GM19463 (cell line): ENCODE measurements around the gene TMEM219.

Experiments used
- ATAC-seq: cut with Tn5 transposase; IDR thresholded peaks from one replicate; pipeline ENCODE4 v1.9.1; 2021; ENCODE audit warnings: mild to moderate bottlenecking, moderate library complexity; ENCODE audit not compliant: unreplicated experiment

TMEM219 gene

DNA sequence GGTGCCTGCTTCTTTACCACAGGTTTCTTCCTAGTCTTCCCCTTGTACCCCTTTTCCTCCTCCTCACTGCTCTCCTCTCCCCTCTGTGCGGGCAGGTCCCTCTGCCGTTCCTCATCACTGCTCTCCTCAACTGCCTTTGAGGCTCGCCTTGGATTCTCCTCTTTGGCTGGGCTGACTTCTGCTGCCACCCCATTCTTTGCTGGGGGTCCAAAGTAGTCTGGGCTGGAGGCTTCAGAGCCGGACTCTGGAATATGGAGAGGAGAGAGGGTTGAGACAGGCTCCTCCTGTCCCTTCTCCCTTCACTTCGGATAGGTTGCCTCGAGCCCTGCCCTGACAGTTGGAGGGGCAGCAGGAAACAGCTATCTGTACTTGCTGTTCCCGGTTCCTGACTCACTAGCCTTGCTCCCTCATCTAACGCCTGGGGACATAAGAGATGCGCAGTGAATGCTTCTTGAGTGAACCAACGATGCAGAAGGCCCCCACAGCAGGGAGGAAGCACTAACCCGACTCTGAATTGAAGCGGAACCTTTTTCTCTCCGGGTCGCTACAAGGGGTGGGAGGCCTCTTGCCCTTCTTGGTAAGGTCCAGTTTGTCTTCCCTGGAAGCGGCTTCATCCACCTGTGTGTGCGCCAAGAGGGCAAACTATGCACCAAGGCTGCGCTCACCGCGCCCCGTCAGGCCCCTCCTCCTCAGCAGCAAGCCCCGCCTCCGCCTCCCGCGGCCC, 32.9 kb downstream of the TMEM219 start:
- peak; percentile 29 for ATAC-seq

DNA sequence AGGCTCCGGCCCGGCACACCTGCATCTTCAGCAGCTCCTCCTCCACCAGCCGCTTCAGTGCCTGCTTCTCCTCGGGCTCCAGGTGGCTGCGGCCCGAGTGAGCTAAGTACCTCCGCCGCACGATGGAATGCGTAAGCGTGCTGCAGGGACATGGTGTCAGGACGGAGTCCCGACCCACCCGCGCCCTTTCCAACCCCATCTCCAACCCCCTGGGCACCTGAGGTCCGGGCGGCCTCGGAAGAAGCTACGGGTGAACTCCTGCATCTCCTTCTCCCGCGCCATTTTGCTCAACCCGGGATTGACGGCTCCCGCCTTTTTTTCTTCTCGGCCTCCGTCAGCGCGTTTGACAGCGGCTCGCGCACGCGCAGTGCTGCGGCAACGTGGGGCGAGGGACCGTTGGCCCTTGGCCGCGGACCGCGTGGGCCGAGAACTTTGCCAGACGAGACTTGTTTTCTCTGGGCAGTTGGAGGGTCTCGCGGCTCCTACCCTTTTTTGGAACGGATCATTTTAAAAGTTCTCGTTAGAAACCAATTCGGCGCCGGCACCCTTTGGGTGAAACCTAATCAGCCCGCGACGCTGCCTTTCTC, 33.5 kb downstream of the TMEM219 start, which contains the start of gene HIRIP3:
Gene HIRIP3 (minus strand): TSS at position 294 of the 587 bp plus-strand sequence. CDS start 12 bp downstream, at position 282.
- ATAC-seq, result peak; percentile 37

DNA sequence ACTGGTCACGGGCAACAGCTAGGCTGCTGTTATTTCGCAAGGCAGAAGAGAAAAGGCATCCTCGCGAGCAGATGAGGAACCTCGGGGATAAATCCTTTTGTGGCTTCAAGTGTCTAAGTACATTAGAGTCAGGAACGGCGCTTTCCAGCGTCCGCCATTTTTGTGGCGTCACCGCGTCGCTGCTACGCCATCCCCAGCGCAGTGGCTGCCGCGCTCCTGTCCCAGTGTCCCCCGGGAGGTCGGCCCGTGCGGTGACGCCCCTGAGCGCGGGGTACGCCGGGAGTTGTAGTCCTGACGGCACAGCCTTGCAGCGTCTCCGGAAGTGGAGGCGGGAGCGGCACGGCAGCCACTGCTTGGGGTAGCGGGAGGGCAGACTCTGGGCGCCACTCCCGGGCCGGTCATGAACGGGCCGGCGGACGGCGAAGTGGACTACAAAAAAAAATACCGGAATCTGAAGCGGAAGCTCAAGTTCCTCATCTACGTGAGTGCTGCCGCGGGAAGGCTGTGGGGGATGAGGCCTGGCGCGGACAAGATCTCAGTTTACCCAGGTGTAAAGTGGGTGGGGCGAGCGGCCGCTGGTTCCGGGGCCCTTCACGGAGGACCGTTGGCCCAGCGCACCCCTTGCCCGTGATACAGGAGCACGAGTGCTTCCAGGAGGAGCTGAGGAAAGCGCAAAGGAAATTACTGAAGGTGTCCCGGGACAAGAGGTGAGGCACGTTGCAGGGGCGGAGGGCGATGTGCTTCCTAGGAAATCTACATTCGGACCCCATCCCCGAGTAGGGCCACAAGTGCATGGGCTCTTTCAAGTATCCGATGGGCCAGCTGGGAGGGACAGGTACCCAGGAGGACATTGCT, 34.3 kb downstream of the TMEM219 start, which contains the start of gene INO80E:
Gene INO80E (plus strand): TSS at position 331 of the 855 bp plus-strand sequence. CDS start 70 bp downstream, at position 401.
- ATAC-seq, result peak; percentile 94

DNA sequence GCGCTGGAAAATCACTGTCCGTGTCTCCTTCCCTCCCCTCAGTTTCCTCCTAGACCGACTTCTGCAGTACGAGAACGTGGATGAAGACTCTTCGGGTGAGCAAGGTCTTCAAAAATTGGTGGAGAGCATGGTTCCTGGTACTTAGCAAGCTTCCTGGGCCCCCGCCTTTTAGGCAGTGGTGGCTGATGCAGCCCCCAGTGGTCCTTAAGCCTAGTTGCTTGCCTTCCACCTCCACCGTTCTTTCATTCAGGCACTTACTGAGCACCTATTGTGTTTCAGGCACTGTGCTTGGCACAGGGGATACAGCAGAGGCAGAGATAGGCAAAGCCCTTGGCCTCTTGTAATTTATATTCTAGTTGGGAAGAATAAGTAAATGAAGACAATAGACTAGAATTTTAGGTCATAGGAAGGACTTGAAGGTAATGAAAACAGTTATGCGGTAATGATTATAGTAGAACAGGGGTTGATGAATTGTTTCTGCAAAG, 34.9 kb downstream of the TMEM219 start:
- ATAC-seq, result no peak

DNA sequence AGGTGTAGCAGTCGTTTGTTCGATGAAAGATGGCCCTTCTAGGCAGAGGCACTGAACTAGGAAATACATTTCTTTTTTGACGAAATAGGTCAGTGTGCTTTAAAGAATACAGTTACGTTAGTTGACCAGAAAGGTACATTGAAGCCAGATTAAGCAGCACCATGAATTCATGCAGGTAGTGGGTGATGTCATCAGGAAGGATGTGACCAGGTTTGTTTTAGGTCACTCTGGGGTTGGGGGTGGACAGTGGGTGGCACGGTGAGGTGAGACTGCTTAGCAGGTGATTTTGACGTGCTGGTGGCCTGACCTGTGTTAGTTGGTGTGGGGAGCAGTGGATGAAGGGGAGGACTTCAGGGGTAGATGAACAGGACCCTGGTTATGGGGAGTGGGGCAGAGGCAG, 37.7 kb downstream of the TMEM219 start:
- ATAC-seq, result no peak

DNA sequence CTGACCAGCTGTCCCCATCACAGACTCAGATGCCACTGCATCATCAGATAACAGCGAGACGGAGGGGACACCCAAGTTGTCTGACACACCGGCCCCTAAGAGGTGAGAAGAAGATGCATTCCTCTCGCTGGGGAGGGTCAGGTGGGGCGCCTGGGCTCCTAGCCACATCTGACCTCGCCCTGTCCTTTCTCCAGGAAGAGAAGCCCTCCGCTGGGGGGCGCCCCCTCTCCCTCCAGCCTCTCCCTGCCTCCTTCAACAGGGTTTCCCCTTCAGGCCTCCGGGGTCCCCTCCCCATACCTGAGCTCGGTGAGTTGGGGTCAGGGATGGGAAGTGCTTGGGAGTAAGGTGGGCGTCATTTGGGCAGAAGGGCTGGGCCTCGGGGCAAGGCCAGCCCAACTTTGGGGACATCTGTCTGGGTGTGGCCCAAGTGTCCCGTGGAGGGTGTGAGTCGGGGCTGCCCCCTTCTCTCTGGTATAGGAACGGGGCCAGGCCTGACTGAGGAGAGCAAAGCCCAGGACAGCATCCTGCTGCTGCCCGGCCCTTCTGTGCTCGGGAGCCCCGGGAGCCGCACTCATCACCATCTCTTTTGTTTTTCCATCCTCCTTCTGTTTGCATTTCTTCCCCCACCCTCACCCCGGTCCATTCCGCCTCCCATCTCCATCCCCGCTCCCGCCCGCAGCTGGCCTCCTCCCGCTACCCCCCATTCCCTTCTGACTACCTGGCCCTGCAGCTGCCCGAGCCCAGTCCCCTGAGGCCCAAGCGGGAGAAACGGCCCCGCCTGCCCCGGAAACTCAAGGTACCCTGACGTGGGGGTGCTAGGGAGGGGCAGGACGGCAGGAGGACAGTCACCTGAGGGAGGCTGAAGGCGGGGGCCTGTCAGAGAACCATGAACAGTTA, 39.1 kb downstream of the TMEM219 start:
- ATAC-seq, result no peak

DNA sequence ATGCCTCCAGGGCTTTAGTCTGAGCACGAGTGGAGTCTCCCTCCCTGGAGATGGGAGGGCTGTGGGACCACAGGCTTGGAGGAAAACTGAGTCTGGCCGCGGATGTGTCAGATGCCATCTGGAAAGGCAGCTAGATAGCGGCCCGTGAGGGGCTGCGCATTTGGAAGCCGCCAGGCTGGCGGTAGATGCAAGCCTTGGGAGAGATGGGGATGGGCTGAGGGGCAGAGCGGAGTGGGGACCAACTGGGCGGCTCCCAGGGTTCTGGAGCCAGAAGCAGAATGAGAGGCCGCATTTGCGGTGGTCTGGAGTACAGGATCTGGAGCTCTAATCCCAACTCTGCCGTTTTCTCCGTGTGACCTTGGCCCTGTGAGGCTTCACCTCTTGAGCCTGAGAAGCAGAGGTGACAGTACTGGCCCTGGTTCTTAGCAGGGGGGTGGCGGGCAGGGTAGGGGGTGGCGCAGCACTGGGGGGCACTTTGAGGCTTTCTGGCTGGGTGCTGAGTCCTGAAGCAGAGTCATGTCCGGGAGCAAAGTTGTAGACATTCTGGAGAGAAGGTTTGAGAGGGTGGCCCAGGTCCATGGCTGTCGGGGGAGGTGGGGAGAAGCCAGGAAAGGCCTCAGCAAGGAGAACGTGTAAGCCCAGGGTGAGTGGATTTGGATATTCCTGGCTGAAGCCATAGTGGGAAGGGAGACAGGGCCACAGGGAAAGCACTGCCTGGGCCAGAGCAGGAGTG, 40.9 kb downstream of the TMEM219 start:
- ATAC-seq, result no peak

DNA sequence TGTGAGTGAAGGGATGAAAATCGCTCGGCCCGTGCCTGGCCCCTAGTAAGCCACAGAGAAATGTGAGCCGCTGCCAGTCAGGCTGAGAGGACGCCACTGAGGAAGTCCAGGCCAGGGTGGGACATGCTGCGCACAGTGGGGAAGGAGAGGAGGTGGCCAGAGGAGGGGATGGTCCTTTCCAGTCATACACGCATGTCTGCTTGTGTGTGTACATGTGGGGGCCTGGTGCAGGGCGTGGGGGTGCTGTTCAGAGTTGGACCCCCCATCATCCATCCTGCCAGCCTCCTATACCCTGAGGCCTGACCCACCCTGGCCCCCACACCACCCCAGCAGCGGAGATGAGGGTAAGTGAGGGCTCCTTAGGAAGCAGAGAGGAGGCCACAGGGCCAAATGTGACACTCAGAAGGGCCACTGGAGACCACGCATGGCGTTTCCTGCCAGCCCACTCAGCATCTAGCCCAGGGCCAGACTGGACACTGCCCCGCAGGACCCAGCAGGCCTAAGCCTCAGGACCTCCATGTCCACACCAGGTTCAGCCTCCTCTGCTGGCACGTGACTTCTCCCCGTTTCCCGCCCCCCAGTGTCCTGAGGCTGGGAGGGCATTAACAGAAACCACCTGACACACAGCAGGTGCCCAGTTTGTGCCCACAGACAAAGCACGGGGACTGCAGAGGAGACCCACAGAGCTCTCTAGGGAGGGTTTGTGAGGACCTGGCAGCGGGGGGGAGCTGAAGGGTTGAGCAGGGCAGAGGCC, 42.0 kb downstream of the TMEM219 start:
- ATAC-seq, result no peak

DNA sequence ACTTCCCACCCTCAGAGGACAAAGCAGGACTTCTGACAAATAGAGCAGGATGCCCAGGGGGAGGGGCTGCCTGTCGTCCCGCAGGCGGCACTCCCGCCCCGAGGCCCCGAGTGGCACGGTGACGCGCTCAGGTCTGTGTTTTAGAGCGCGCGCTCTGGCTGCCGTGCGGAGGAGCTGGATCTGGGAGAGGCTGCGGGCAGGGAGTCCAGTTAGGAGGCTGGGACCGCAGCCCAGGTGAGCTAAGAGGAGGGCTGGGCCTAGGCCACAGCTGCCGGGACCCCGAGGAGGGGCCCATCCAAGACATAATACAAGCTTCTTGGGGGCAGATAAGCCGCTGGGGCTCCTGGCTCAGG, 42.5 kb downstream of the TMEM219 start:
- no peak for ATAC-seq

DNA sequence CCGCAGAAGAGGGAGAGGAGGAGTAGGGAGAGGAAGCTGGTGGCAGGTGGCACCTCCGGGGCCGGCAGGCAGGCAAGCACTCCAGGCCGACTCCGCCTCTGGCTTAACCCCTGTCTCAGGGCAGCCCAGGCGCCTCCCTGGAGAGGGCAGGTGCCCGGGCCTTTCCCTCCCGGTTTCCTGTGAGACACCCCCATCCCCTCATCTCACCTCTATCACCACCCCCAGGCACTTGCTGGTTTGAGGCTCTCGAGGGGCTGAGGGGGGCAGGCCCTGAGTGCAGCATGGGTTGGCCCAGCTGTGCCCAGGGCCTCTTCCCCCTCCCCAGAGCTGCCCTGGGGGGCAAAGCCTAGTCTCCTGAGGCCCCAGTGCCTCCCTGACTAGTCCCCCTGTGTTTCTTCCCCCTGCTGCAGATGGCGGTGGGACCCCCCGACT, 42.9 kb downstream of the TMEM219 start:
- ATAC-seq, result no peak

DNA sequence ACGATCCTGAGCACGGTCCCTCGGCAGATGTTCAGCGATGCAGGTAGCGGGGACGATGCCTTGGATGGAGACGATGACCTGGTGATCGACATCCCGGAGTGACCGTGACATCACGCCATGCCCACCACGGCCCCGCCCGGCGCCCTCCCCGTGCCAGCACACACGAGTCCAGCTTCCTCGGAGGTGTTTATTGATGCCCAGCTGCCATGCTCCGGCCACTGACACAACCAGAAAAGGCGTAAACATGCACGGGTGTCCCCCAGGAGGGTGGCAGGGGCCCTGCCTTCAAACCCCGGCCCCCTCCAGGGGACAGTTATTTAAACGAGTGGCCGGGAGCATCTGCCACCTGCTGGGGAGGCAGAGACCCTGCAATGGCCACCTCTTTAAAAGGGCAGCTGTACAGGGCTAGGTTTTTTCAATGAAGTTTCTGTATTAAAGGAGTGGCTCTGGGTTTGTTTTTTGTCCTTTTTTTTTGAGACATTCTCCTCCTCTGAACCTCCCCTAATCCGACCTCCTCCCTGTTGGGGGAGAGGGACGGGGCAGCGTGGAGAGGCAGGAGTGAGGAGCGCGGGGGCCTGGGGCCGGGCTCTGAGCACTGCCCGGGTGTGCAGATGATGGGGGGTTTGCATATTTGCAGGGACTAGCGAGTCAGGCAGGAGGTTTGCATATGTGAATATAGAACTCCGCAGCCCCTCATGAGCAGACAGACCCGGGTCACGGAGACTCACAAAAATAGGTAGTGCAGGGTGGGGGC, 43.6 kb downstream of the TMEM219 start:
- no peak for ATAC-seq

DNA sequence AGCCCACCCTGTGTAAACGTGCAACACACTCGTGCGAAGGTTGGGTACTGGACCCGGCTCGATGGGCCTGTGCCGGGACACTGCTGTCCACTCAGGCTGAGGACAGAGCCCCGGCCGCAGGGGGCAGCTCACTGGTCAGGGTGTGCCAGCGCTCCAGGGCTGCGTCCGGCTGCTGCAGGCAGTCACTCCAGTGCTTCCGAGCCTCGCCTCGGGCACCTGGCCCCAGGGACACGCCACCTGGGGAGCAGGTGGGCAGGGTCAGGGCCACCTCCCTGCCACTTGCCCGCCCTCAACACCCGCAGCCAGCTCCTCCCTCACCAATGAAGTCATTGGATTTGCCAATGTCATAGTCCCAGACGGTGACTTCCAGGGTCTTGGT, 44.2 kb downstream of the TMEM219 start:
- ATAC-seq, result no peak

DNA sequence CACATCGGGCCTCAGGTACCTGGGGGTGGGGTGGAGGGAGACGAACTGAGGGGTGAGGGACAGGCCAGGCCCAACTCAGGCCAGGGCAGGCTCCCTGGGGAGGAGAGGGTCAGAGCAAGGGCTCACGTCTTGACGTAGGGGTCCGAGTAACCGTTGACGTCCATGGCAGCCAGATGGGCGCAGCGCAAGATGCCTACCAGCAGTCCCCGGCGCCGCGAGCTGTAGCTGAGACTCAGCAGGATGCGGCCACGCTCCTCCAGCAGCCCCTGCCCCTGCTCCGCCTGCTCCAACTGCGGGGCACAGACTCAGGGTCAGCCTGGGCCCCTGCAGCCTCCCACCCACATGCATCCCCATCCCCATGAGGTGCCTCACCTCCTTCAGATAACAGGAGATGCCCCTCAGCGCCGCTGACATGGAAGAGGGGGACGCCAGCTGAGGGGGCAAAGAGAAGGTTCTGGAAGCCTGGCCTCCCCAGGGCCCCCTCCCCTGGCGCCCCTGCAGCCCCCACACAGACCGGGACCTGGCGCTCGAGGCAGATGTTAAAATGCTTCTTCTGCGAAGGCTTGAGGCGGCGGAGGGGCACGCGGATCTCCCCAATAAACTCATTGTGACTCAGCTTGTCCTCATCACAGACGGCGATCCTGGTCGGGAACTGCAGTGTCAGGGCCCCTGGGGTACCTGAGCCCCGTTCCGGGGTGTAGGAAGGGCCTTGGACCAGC, 44.9 kb downstream of the TMEM219 start:
- no peak for ATAC-seq

DNA sequence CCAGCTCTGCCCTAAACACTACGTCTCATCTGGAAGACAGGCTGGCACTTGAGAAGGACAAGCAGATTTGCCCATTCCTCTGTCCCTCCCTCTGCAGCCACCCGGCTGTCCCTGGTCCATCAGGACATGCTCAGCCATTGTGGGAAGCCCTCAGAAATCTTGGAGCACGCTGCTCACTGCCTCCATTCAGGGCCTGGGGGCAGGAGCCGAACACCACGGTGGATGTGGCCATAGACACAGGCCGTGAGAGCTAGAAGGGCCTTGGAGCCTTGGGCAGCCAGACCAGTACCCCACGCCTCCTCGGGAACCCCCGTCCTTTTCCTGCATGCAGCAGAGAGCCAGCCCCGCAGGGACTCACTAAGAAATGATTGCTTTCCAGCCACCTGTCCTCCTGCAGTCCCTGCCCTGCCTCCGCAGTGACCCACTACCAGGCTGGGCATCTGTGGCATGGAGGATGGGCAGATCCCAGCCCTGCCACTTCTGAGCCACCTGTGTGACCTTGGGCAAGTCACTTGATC, 45.6 kb downstream of the TMEM219 start:
- ATAC-seq, result no peak

DNA sequence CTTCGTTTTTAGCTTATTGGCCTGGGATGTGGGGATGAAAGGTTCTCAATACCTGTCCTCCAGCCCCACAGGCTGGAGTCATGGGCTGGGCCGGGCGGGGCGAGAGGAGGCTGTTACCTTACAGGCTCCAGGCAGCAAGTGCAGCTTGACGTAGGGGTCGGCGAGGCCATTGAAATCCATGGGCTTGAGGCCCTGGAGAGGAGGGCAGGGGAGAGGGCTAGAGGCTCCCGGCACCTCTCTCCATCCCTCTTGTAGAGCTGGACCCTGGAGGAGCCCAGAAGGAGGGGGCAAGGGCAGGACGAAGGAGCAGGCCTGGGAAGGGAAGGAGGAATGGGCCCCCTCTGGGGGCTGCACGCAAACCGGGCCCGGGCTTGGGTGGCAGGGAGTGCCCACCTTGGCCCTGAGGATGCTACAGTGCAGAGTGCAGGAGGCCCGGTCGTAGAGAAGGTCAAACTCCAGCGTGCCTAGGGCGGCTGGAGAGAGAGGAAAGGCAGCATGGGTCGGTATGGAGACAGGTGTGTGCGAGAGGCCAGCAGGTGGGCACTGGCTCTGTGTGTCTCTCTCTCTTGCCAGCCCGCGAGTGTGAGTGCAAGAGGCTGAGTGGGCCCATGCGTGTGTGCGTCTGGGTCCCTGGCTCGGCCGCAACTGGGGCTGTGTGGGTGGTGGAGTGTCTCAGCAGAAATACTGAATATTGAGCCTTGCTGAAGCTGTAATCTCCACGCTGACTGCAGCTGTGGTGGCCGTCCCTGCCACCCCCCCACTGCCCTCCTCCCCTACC, 47.4 kb downstream of the TMEM219 start:
- no peak for ATAC-seq

DNA sequence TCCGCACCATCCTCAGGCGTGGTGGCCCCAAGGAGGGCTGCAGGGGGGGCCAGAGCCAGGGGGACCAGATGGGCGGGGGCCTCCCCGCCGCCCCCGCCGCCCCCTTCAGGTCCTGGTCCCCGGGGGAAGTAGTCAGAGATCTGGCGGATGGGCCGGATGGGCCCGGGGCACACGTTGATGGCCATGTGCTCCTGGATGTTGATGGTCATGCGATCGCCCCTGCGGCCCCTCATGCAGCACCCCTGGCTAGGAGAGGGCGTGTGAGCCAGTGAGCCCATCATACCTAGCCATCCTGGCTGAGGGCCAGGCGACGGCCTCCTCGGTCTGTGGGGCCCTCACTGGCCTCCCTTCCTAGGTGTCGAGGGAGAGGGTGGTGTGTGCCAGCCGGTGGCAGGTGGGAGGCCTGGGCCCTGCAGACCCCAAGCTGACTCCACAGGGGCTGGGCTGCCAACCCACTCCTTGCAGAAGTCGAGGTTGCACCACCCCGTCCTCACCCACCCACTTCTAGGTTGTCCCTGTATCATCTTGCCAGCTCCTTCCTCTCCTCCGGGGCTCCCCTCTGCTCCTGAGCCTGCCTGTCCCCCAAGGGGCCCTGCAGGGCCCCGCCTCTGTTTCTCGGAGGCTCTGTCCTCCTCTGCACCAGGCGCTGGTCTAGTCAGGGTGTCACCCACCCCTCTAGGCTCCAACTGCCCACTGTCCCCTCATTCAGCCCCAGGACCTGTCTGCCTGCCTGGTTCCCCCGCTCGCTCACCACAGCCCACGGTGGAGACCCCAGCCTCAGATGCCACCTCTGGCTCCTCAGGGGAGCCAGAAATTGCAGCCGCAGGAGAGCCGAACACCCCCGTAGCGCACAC, 48.3 kb downstream of the TMEM219 start:
- ATAC-seq, result no peak
